Vagina (tissue), 2 donors: Measurements from ENCODE around the gene NOL4L. TPM values are rescaled to one million over a fixed set of nuclear protein-coding genes. Genes with fewer than 3 reads are reported as not detected.

Experiments used
- DNase-seq, 2 donors: peaks; one replicate each; pipeline ENCODE4 v3.0.0-alpha.2; 2017; ENCODE audit errors: extremely low spot score in 2 of 2
- H3K27ac ChIP-seq: fragments of 200-600 bp; sonication (generic); one replicate; pipeline ENCODE4 v1.5.1; 2019
- H3K27me3 ChIP-seq: fragments of 200-600 bp; sonication (generic); one replicate; pipeline ENCODE4 v1.5.1; 2019
- H3K36me3 ChIP-seq, 2 donors: fragments of 200-600 bp; sonication (generic); one replicate each; pipeline ENCODE4 v1.5.1; 2017 to 2019
- H3K4me1 ChIP-seq: fragments of 200-600 bp; sonication (generic); one replicate; pipeline ENCODE4 v1.5.1; 2019
- H3K4me3 ChIP-seq, 2 donors: fragments of 200-600 bp; sonication (generic); 1 replicate in 1 of 2; 2 replicates in 1 of 2; pipeline ENCODE4 v1.5.1; 2016 to 2019
- H3K9me3 ChIP-seq: fragments of 200-600 bp; sonication (generic); one replicate; pipeline ENCODE4 v1.5.1; 2019
- CTCF ChIP-seq, 3 experiments: fragments of 450-650 bp in 2 of 3; fragments of 200-600 bp in 1 of 3; sonication (generic) in 1 of 3; IDR thresholded peaks; one replicate each; pipeline ENCODE4 v1.5.1; 2017 to 2019; ENCODE audit warnings: antibody characterized with exemption in 3 of 3, mild to moderate bottlenecking in 2 of 3, moderate library complexity in 2 of 3
- POLR2A ChIP-seq, 2 donors: fragments of 450-650 bp; IDR thresholded peaks; one replicate each; pipeline ENCODE4 v1.6.1; 2017; ENCODE audit warnings: antibody characterized with exemption in 2 of 2, mild to moderate bottlenecking in 2 of 2, moderate library complexity in 2 of 2
- POLR2AphosphoS5 ChIP-seq, 2 donors: sonication (generic); formaldehyde crosslinking; IDR thresholded peaks; one replicate each; pipeline ENCODE4 v1.9.0; 2017; ENCODE audit warnings: antibody characterized with exemption in 2 of 2, mild to moderate bottlenecking in 2 of 2, low read depth in 1 of 2; ENCODE audit not compliant: insufficient read depth in 1 of 2
- intact Hi-C: fragments of 100-400 bp; cut with DNase I; formaldehyde crosslinking; loops from one replicate; pipeline ENCODE4 v1.15.1; 2023
- total RNA-seq: library from RNA; depleted of rRNA; stranded (reverse); fragments of >200 nt; gene quantifications from one replicate; pipeline ENCODE4 v1.2.3, GENCODE V29; 2016

The NOL4L gene
- total RNA-seq, 1 donor from 2014 or later: 17.9 TPM

- Histone ChIP-seq H3K9me3 (no peaks in the 10 kb centered on the region), H3K4me3 (no peak overlapping the region), H3K36me3 (no peaks in the 10 kb centered on the region), H3K27ac (no peak overlapping the region), H3K4me1 (peaks cover 4% of the 10 kb centered on the region), H3K27me3 (no peaks in the 10 kb centered on the region)
- no peak for TF ChIP-seq POLR2A (IDR thresholded peaks at IDR 0.05)
- TF ChIP-seq POLR2AphosphoS5 (IDR thresholded peaks at IDR 0.05; ENCODE audit: insufficient read depth in 1 of 2, low read depth in 1 of 2): no peak
- no peak for TF ChIP-seq CTCF (IDR thresholded peaks at IDR 0.05)
- DNase-seq: no peak
- intact Hi-C loops: no loop called here
These were observed 22.6 kb downstream of the NOL4L start for GRCh38 chr20:32562495-32562911.

GRCh38 chr20:32560989-32561830 lies 23.9 kb downstream of the NOL4L start:
- intact Hi-C loops: no loop called here
- H3K4me1 ChIP-seq: peaks cover 4% of the 10 kb centered on the region
- DNase-seq: no peak
- no peaks in the 10 kb centered on the region for H3K27me3 ChIP-seq
- H3K9me3 ChIP-seq: no peaks in the 10 kb centered on the region
- H3K36me3 ChIP-seq: no peaks in the 10 kb centered on the region
- TF ChIP-seq POLR2AphosphoS5 (IDR thresholded peaks at IDR 0.05; ENCODE audit: insufficient read depth in 1 of 2, low read depth in 1 of 2) (no peak), CTCF (IDR thresholded peaks at IDR 0.05) (no peak), POLR2A (IDR thresholded peaks at IDR 0.05) (no peak)
- H3K4me3 ChIP-seq: no peak overlapping the region
- no peak overlapping the region for H3K27ac ChIP-seq

GRCh38 chr20:32560482-32560988 lies 24.6 kb downstream of the NOL4L start:
- intact Hi-C loops: no loop called here
- Histone ChIP-seq H3K9me3 (no peaks in the 10 kb centered on the region), H3K27me3 (no peaks in the 10 kb centered on the region), H3K27ac (no peak overlapping the region), H3K4me1 (peaks cover 4% of the 10 kb centered on the region), H3K36me3 (no peaks in the 10 kb centered on the region), H3K4me3 (no peak overlapping the region)
- no peak for DNase-seq
- TF ChIP-seq POLR2AphosphoS5 (IDR thresholded peaks at IDR 0.05; ENCODE audit: insufficient read depth in 1 of 2, low read depth in 1 of 2): no peak
- TF ChIP-seq POLR2A (IDR thresholded peaks at IDR 0.05): no peak
- no peak for TF ChIP-seq CTCF (IDR thresholded peaks at IDR 0.05)

- Histone ChIP-seq H3K4me1 (peaks cover 4% of the 10 kb centered on the region), H3K4me3 (no peak overlapping the region), H3K27me3 (no peaks in the 10 kb centered on the region), H3K27ac (no peak overlapping the region), H3K36me3 (no peaks in the 10 kb centered on the region), H3K9me3 (no peaks in the 10 kb centered on the region)
- TF ChIP-seq POLR2AphosphoS5 (IDR thresholded peaks at IDR 0.05; ENCODE audit: insufficient read depth in 1 of 2, low read depth in 1 of 2) (no peak), POLR2A (IDR thresholded peaks at IDR 0.05) (no peak), CTCF (IDR thresholded peaks at IDR 0.05) (no peak)
- DNase-seq: no peak
- intact Hi-C loops: no loop called here
These were observed 25.3 kb downstream of the NOL4L start for GRCh38 chr20:32559753-32560380.
